Chondrocyte (in vitro differentiated cells): Measurements from ENCODE around the gene ANTKMT. TPM values are rescaled to one million over a fixed set of nuclear protein-coding genes. Genes with fewer than 3 reads are reported as not detected.

ENCODE experiments used
- DNase-seq: peaks from one replicate; pipeline ENCODE4 v3.0.0; 2021; ENCODE audit warnings: mixed read lengths, low spot score
- H3K27ac Mint-ChIP-seq: one replicate; pipeline ENCODE4 v1.8.0; 2021; ENCODE audit warnings: mild to moderate bottlenecking, moderate library complexity, mixed read lengths; ENCODE audit not compliant: unreplicated experiment
- H3K27me3 Mint-ChIP-seq: 2 replicates; pipeline ENCODE4 v1.8.0; 2021; ENCODE audit warnings: low read depth, mixed read lengths
- H3K36me3 Mint-ChIP-seq: 2 replicates; pipeline ENCODE4 v1.8.0; 2021; ENCODE audit warnings: low read depth, mixed read lengths
- H3K4me1 Mint-ChIP-seq: 2 replicates; pipeline ENCODE4 v1.8.0; 2021; ENCODE audit warnings: low read depth, mild to moderate bottlenecking, mixed read lengths
- H3K4me3 Mint-ChIP-seq: one replicate; pipeline ENCODE4 v1.8.0; 2021; ENCODE audit warnings: mild to moderate bottlenecking, moderate library complexity, mixed read lengths; ENCODE audit not compliant: unreplicated experiment
- H3K9me3 Mint-ChIP-seq: 2 replicates; pipeline ENCODE4 v1.8.0; 2021; ENCODE audit warnings: low read depth, mixed read lengths
- CTCF ChIP-seq: fragments of 200-600 bp; sonication (generic); IDR thresholded peaks from 2 replicates; pipeline ENCODE4 v1.5.0; 2021; ENCODE audit warnings: antibody characterized with exemption, mild to moderate bottlenecking, moderate library complexity
- total RNA-seq: library from RNA; stranded (reverse); gene quantifications from 3 replicates; pipeline ENCODE4 v1.2.1, GENCODE V29; 2021

ANTKMT gene
- total RNA-seq, 1 donor from 2014 or later: 38.2 TPM

- H3K27me3 Mint-ChIP-seq: peaks cover 5% of the 10 kb centered on the region
Observed at GRCh38 chr16:759110-759910, 38.4 kb downstream of the ANTKMT start.

GRCh38 chr16:760065-760464, 39.1 kb downstream of the ANTKMT start:
- Mint-ChIP-seq H3K4me3 (no peak overlapping the region), H3K27me3 (peaks cover 5% of the 10 kb centered on the region), H3K36me3 (no peaks in the 10 kb centered on the region), H3K4me1 (no peaks in the 10 kb centered on the region), H3K27ac (no peak overlapping the region), H3K9me3 (peaks cover 5% of the 10 kb centered on the region)
- no peak for DNase-seq
- no peak for TF ChIP-seq CTCF

More at GRCh38 chr16:759110-759910, 38.4 kb downstream of the ANTKMT start:
- H3K4me3 Mint-ChIP-seq: no peak overlapping the region
- no peak for TF ChIP-seq CTCF
- H3K9me3 Mint-ChIP-seq: peaks cover 5% of the 10 kb centered on the region
- no peak overlapping the region for H3K27ac Mint-ChIP-seq
- DNase-seq: peak; percentile 82
- no peaks in the 10 kb centered on the region for H3K36me3 Mint-ChIP-seq
- H3K4me1 Mint-ChIP-seq: no peaks in the 10 kb centered on the region

GRCh38 chr16:760545-761343, 39.8 kb downstream of the ANTKMT start, which contains the start of gene MSLN:
MSLN (plus strand) TSS chr16:760734; CDS start chr16:762681, 1,947 bp downstream.
- H3K27ac Mint-ChIP-seq: no peak within 1 kb of the TSS
- peak; percentile 87 for DNase-seq
- no peaks in the 10 kb centered on the region for H3K36me3 Mint-ChIP-seq
- H3K4me3 Mint-ChIP-seq: no peak within 1 kb of the TSS
- H3K4me1 Mint-ChIP-seq: no peaks in the 10 kb centered on the region
- no peak for TF ChIP-seq CTCF
- H3K27me3 Mint-ChIP-seq: peaks cover 5% of the 10 kb centered on the region
- H3K9me3 Mint-ChIP-seq: peaks cover 5% of the 10 kb centered on the region

GRCh38 chr16:761625-762513, 40.9 kb downstream of the ANTKMT start:
- DNase-seq: peak; percentile 86
- Mint-ChIP-seq H3K27me3 (peaks cover 3% of the 10 kb centered on the region), H3K4me1 (no peaks in the 10 kb centered on the region), H3K36me3 (no peaks in the 10 kb centered on the region), H3K4me3 (no peak overlapping the region), H3K9me3 (no peaks in the 10 kb centered on the region), H3K27ac (no peak overlapping the region)
- TF ChIP-seq CTCF: no peak
